Gastrocnemius medialis (tissue), 4 donors: ENCODE data around the gene ATG14.

ENCODE experiments used
- CTCF ChIP-seq, 5 experiments: fragments of 450-650 bp in 3 of 5; fragments of 200-600 bp in 2 of 5; sonication (generic) in 2 of 5; IDR thresholded peaks in 4 of 5; conservative IDR thresholded peaks in 1 of 5; 1 replicate in 4 of 5; 2 replicates in 1 of 5; pipeline ENCODE4 v1.5.1; 2016 to 2019; ENCODE audit warnings: antibody characterized with exemption in 5 of 5, mild to moderate bottlenecking in 3 of 5, moderate library complexity in 3 of 5
- POLR2A ChIP-seq, 2 donors: fragments of 450-650 bp; IDR thresholded peaks; one replicate each; pipeline ENCODE4 v1.6.1; 2017; ENCODE audit warnings: antibody characterized with exemption in 2 of 2, mild to moderate bottlenecking in 2 of 2, moderate library complexity in 2 of 2

DNA sequence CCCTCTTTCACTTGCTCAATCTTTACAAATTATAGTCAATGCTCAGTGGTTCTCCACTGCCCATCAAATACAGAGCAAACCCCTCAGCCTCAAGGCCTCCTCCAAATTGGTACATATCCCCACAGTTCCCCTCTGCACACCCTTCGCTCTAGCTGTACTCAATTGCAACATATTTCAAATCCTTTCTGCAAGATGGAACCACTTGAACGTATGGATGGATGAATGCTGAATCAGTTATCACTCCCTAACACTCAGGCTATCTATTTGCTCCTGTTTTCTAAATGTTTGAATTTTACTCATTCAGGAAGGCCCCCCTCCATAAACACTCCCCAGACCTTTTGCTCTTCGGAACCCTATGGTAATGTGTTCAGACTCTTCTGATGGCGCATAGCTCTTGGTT lies 24.5 kb downstream of the ATG14 start:
- TF ChIP-seq POLR2A (IDR thresholded peaks at IDR 0.05) (no peak), CTCF (IDR thresholded peaks at IDR 0.05 in 4 of 5, conservative IDR thresholded peaks at IDR 0.05 in 1 of 5) (no peak)
